Epithelial cell of prostate (primary cell): ENCODE data around the gene VWA1.
"Not testable (repeated sequence)": the region's sequence is repeated elsewhere in the genome, so short reads cannot be mapped to it uniquely, and the experiment has no call there.

Experiments
- DNase-seq: peaks from one replicate; pipeline ENCODE4 v3.0.0-alpha.2; 2011; ENCODE audit warnings: low read depth, low spot score
- H3K27ac ChIP-seq: fragments of 450-650 bp; 2 replicates; pipeline ENCODE4 v1.5.1; 2017; ENCODE audit warnings: mild to moderate bottlenecking

The VWA1 gene

DNA sequence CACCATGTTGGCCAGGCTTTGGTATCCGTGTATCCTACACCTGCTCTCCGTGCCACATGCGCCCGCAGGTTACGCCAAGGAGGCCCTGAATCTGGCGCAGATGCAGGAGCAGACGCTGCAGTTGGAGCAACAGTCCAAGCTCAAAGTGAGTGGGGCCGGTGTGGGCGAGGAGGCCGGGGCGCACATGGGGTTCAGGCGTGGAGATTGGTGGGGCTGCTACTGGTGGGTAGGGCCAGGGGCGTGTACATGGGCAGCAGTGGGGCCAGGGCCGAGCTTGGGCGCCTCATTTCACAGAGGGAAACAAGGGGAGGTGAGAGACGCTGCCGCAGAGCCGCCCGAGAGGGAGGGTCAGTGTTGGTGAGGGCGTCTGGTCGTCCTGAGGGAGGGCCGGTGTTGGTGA, 41.7 kb downstream of the VWA1 start:
- no peak for DNase-seq
- H3K27ac ChIP-seq: no peak overlapping the region

DNA sequence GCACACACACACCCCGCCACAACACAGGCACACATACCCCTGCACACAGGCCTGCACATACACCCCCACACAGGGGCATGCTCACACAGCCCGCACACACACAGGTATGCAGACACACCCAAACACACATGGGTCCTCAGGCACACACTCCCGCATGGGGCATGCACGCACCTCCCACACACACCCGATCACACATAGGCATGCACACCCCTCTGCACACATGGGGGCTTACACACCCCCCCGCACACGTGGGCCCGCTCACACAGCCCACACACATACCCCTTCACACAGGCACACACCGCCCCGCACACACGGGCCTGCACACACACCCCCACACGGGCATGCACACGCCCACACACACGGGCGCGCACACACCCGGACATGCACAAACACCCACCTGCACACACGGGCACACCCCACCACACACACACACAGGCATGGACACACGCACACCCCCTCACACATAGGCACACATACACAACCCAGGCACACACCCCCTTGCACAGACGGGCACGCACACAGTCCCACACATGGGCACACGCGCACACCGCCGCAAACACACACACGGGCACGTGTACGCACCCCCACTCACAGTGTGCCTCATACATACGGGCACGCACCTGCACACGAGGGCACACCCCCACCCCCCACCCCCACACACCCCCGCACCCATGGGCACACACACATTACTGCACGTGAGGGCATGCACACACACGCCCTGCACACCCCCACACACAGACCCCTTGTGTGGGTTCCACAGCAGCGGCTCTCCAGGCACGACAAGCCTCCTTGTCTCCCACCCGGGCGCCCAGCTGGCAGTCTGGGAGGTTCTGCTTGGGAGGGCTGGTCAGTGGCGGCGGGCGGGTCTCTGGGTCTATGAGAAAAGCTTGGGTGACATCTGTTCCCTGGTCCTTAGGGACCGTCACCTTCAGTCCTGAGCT, 44.3 kb downstream of the VWA1 start:
- no peak overlapping the region for H3K27ac ChIP-seq
- no peak for DNase-seq

DNA sequence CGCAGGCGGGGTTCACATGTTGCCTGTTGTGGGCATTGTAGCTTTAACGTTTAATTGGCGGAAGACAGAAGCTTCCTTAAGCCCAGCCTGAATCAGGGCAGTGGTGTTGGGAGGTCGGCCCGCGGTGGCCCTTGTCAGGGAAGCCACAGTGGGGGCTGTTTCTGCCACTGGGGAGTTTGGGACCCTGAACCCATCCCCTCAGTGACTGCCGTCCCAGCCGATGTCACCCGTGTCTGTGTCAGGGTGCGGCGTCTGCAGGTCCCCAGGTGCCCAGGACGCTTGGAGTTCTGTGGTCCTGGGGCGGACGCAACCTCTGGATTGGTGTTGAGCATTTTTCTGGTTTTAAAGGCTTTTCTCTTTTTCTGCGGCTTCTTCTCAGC, 45.0 kb downstream of the VWA1 start:
- H3K27ac ChIP-seq, DNase-seq: not testable (repeated sequence)

DNA sequence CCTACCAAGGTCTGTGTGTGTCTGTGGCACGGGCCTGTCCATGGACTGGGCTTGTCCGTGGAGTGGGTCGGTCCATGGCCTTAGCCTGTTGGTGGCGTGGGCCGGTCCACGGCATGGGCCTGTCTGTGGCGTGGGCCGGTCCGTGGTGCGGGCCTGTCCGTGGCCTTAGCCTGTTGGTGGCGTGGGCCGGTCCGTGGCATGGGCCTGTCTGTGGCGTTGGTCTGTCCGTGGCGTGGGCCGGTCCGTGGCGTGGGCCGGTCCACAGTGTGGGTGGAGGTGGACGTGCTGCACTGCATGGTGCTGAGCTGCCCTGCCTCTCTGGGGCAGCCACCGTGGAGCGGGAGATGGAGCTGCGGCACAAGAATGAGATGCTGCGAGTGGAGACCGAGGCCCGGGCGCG, 46.3 kb downstream of the VWA1 start:
- DNase-seq, H3K27ac ChIP-seq: not testable (repeated sequence)

DNA sequence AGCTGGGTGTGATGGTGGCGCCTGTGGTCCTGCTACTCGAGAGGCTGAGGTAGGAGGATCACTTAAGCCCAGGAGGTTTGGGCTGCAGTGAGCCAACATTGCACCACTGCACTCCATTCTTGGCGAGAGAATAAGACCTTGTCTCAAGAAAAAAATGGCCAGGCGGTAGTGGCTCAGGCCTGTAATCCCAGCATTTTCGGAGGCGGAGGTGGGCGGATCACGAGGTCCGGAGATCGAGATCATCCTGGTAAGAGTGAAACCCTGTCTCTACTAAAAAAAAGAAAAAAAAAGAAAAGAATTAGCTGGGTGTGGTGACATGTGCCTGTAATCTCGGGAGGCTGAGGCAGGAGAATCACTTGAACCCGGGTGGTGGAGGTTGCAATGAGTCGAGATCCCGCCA, 47.4 kb downstream of the VWA1 start:
- no peak overlapping the region for H3K27ac ChIP-seq
- no peak for DNase-seq

DNA sequence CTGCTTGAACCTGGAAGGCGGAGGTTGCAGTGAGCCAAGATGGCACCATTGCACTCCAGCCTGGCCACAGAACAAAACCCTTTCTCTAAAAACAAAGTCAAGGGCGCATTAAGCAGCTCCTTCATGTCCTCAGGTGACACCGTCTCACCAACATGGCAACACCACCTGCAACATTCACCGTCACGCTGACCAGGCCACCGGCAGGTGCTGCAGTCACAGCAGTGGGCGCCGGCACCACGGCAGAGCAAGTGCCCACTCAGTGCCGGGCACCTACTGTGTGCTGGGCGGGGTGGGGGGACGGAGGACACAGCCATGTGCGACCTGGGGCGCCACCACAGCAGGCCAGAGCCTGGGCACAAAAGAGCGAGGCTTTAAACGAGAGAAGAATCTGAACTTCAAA, 48.2 kb downstream of the VWA1 start:
- no peak for DNase-seq
- H3K27ac ChIP-seq: no peak overlapping the region

DNA sequence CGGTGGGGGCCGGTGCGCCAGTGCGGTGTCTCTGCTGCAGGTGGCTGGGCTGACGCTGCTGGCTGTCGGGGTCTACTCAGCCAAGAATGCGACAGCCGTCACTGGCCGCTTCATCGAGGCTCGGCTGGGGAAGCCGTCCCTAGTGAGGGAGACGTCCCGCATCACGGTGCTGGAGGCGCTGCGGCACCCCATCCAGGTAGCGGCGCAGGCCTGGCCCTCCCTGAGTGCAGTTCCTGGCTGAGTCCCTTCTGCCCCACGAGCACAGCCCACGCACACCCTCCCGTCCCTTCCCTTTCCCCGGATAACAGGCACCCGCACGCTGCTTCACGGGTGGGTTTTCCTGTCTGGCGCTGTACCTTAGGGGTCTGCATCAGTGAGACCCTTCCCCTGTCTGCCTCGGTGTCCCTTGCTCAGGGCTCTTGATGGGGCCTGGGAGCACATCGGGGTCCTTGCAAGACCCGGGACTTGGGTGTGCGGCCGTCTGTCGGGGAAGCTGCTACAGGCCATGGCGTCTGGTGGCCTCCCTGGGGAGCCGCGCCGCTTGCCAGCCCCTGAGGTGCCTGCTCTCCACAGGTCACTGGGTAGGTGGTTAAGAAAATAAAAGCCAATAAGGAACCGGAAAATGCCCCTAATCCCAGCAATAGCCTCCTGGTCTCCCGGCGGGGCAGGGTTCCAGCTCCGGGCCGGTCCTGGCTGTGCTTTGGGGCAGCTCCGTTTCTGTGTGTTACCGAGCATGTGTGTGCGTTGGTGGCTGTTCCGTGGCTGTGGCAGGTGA, 49.7 kb downstream of the VWA1 start:
- DNase-seq, H3K27ac ChIP-seq: not testable (repeated sequence)

DNA sequence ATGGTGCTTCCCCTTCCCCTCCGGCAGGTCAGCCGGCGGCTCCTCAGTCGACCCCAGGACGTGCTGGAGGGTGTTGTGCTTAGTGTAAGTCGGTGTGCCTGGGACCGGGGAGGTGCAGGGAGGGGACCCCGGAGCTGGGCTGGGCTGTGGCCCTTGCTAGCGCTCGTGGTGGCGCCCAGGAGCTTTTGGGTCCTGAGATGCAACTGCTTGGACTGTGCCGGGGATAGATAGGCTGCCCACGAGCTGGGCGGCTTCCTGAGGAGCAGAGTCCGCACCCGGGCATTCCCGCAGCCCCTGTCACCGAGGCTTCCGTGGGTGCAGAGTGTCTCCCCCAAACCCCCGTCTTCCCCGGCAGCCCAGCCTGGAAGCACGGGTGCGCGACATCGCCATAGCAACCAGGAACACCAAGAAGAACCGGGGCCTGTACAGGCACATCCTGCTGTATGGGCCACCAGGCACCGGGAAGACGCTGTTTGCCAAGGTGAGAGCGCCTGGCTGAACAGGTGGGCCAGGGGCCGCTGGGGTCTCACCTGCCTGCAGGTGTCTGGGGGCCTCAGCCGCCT, 50.3 kb downstream of the VWA1 start:
- not testable (repeated sequence) for H3K27ac ChIP-seq, DNase-seq

DNA sequence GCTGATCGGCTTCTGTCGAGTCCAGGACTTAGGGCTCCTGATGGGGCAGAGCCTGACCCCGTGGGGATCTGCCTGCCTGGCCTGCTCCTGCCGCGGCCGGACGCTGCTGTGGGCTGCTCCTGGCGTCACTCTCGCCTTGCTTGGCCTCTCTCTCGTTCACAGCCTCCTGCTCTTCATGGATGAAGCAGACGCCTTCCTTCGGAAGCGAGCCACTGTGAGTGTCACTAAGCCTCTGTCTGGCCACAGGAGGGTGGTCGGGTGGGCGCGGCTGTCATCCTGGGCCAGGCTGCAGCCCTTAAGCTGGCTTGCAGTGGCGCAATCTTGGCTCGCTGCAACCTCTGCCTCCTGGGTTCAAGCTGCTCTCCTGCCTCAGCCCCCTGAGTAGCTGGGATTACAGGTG, 52.2 kb downstream of the VWA1 start:
- no peak overlapping the region for H3K27ac ChIP-seq
- DNase-seq: no peak

DNA sequence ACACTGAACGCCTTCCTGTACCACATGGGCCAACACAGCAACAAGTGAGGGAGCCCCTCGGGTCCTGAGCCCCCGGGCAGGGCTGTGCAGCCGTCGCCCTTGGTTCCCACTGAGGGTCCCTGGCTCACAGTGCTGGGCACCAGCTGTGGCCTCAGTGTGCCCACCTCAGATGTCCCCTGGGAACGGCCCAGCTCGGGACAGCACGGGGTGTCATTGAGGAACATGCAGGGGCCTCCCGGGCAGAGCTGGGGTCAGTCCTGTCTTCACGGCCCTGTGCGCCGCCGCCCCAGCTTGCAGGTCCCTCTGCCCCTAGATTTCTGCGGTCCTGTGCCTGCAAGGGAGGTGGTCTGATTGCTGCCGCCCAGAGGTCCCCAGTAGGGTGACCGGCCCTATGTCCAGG, 53.7 kb downstream of the VWA1 start:
- no peak for DNase-seq
- H3K27ac ChIP-seq: no peak overlapping the region

DNA sequence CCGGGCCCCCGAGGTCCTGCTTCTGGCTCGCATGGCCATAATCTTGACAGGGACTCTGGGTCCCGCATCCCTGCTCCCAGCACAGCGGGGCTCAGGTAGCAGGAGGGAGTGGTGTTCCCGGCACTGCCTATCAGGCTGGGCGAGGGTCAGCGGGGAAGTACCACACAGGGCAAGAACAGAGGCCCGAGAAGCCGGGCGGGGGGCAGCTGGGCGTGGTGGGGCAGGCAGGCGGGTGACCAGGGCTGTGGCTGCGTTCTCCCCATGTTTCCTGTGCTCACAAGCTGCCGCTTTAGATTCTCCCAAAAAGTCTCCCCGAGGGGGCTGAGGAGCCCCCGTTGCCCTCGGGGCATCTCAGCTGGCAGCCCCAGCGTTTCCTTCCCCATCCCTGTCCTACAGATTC, 54.4 kb downstream of the VWA1 start:
- DNase-seq: no peak
- H3K27ac ChIP-seq: no peak overlapping the region

DNA sequence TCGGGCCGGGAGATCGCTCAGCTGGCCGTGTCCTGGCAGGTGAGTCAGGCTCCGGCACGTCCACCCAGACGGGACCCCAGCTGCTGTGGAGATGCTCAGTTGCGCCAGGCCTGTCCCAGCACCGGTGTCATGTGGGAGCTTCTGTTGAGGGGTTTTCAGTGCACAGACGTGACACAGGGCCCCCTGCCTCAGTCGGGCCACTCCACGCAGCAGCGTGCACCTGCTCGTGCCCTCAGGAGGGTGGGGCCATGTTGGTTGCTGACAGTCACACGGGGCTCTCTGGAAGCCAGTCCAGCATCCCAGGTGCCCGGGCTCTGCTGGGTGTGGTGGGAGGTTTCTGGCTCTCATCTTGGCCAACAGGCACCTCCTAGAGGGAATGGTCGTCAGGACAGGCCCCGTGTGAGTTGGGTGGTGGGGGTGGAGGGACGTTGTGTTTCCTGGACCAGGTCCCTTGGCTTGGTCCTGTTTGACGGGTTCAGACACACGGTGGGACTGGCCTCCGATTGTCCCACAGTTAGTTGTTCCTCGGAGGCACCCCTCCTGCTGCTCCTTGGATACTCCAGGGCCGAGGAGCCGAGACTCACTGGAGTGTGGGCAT, 55.2 kb downstream of the VWA1 start:
- DNase-seq: no peak
- H3K27ac ChIP-seq: no peak overlapping the region

DNA sequence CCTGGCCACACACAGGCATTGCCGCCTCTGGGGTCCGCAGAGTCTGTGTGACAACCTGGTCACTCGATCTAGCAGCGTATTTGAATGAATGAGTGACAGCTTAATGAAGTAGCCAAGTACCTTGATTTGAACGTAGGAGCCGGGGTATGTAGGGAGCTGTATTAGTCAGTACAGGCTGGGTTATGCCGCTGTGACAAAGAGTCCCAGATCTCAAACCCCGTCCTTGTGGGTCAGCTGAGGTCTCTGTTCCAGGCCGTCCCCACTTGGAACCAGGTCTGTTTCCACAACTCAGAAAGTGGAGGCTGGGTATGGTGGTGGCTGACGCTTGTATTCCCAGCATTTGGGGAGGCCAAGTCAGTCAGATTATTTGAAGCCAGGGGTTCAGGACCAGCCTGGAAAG, 56.1 kb downstream of the VWA1 start:
- no peak for DNase-seq
- no peak overlapping the region for H3K27ac ChIP-seq
